IMR-90 (cell line): ENCODE data around the gene CREB5. TPM values are rescaled to one million over a fixed set of nuclear protein-coding genes. Genes with fewer than 3 reads are reported as not detected.
A peak's percentile ranks its signal among the peaks of the same experiment; 100 is the strongest.

Experiments used
- ATAC-seq: fragments of 200-7000 bp; cut with Tn5 transposase; 2 replicates; pipeline ENCODE4 v1.9.1; 2020; ENCODE audit warnings: low read depth, mild to moderate bottlenecking, moderate library complexity
- BruUV-seq: library from RNA; stranded (reverse); fragments of 400-500 nt; replicated peaks from 2 replicates; lab custom pipeline; 2021; lab: Mats Ljungman, UMichigan
- CTCF ChIA-PET: fragments of 300-600 bp; formaldehyde crosslinking; extraction: SDS; loops from one replicate; lab custom pipeline; 2021; ENCODE audit warnings: antibody characterized with exemption; lab: Yijun Ruan, JAX
- POLR2A ChIA-PET: fragments of 300-600 bp; sonication (Branson Sonifier 250); formaldehyde crosslinking; loops from one replicate; lab custom pipeline; 2022; ENCODE audit warnings: antibody characterized with exemption; ENCODE audit not compliant: unreplicated experiment; lab: Charles Lee
- DNase-seq: peaks from one replicate; pipeline ENCODE4 v3.0.0; 2013
- H2AFZ ChIP-seq: replicated peaks from 2 replicates; pipeline ENCODE3; 2013; ENCODE audit warnings: low read length, mild to moderate bottlenecking; ENCODE audit not compliant: poor library complexity
- H2AK5ac ChIP-seq: 2 replicates; pipeline ENCODE4 v1.6.1; 2013; ENCODE audit warnings: low read depth, low read length, inconsistent platforms
- H2AK9ac ChIP-seq: replicated peaks from 2 replicates; pipeline ENCODE3; 2013; ENCODE audit warnings: mild to moderate bottlenecking, low read depth, low read length, moderate library complexity; ENCODE audit not compliant: poor library complexity
- H2BK120ac ChIP-seq: 2 replicates; pipeline ENCODE4 v1.6.1; 2013; ENCODE audit warnings: low read depth, low read length, inconsistent platforms
- H2BK15ac ChIP-seq: 3 replicates; pipeline ENCODE4 v1.6.1; 2013; ENCODE audit warnings: low read depth, low read length, inconsistent platforms
- H2BK20ac ChIP-seq: 2 replicates; pipeline ENCODE4 v1.6.1; 2013; ENCODE audit warnings: low read depth, mild to moderate bottlenecking, inconsistent platforms, low read length, moderate library complexity
- H2BK5ac ChIP-seq: 2 replicates; pipeline ENCODE4 v1.6.1; 2013; ENCODE audit warnings: mild to moderate bottlenecking, low read depth, low read length, inconsistent platforms; ENCODE audit not compliant: poor library complexity, severe bottlenecking
- H3K14ac ChIP-seq: replicated peaks from 2 replicates; pipeline ENCODE4 v1.6.1; 2013; ENCODE audit warnings: low read depth, low read length, inconsistent platforms
- H3K18ac ChIP-seq: 2 replicates; pipeline ENCODE4 v1.6.1; 2013; ENCODE audit warnings: low read depth, low read length, control low read depth
- H3K23ac ChIP-seq: 2 replicates; pipeline ENCODE4 v1.6.1; 2013; ENCODE audit warnings: low read depth, low read length, inconsistent platforms
- H3K27ac ChIP-seq: 2 replicates; pipeline ENCODE4 v1.5.1; 2013; ENCODE audit warnings: mild to moderate bottlenecking, control low read depth, low read length; ENCODE audit not compliant: insufficient read depth
- H3K27me3 ChIP-seq: 2 replicates; pipeline ENCODE4 v1.6.1; 2013; ENCODE audit warnings: low read length; ENCODE audit not compliant: control insufficient read depth, insufficient read depth
- H3K36me3 ChIP-seq: 2 replicates; pipeline ENCODE4 v1.6.1; 2013; ENCODE audit warnings: low read length, mixed read lengths; ENCODE audit not compliant: control insufficient read depth, insufficient read depth
- H3K4ac ChIP-seq: 2 replicates; pipeline ENCODE4 v1.6.1; 2013; ENCODE audit warnings: low read depth, low read length, inconsistent platforms
- H3K4me1 ChIP-seq: 2 replicates; pipeline ENCODE4 v1.6.1; 2013; ENCODE audit warnings: low read length, mixed read lengths; ENCODE audit not compliant: control insufficient read depth, insufficient read depth
- H3K4me2 ChIP-seq: 2 replicates; pipeline ENCODE4 v1.6.1; 2013; ENCODE audit warnings: low read depth, mild to moderate bottlenecking, control low read depth, low read length, moderate library complexity
- H3K4me3 ChIP-seq: 2 replicates; pipeline ENCODE4 v1.5.1; 2013; ENCODE audit warnings: low read depth, mild to moderate bottlenecking, control low read depth, low read length, moderate library complexity; ENCODE audit not compliant: insufficient read depth
- H3K56ac ChIP-seq: 2 replicates; pipeline ENCODE4 v1.6.1; 2013; ENCODE audit warnings: low read length, inconsistent platforms; ENCODE audit not compliant: insufficient read depth; ENCODE audit errors: extremely low read depth
- H3K79me1 ChIP-seq, 2 experiments: 2 replicates each; pipeline ENCODE4 v1.6.1; 2013; ENCODE audit warnings: low read length in 2 of 2, inconsistent platforms in 1 of 2, low read depth in 1 of 2
- H3K9ac ChIP-seq: 2 replicates; pipeline ENCODE4 v1.6.1; 2013; ENCODE audit warnings: low read depth, low read length, control low read depth
- H3K9me1 ChIP-seq: 2 replicates; pipeline ENCODE4 v1.6.1; 2013; ENCODE audit warnings: low read length, inconsistent platforms; ENCODE audit not compliant: insufficient read depth
- H3K9me3 ChIP-seq: 2 replicates; pipeline ENCODE4 v1.6.1; 2013; ENCODE audit warnings: low read length; ENCODE audit not compliant: control insufficient read depth, insufficient read depth
- H4K20me1 ChIP-seq: 2 replicates; pipeline ENCODE4 v1.6.1; 2013; ENCODE audit warnings: low read length, inconsistent platforms; ENCODE audit not compliant: insufficient read depth
- H4K5ac ChIP-seq: 2 replicates; pipeline ENCODE4 v1.6.1; 2013; ENCODE audit warnings: mild to moderate bottlenecking, low read depth, low read length, control low read depth
- H4K8ac ChIP-seq, 2 experiments: 2 replicates each; pipeline ENCODE4 v1.6.1; 2013; ENCODE audit warnings: low read depth in 2 of 2, low read length in 2 of 2, control low read depth in 1 of 2, inconsistent platforms in 1 of 2
- H4K91ac ChIP-seq: 2 replicates; pipeline ENCODE4 v1.6.1; 2013; ENCODE audit warnings: low read depth, low read length, inconsistent platforms; ENCODE audit not compliant: insufficient read depth
- MAFK ChIP-seq: IDR thresholded peaks from 2 replicates; pipeline ENCODE4 v1.6.1; 2012; ENCODE audit warnings: low read depth, low read length, improper control_type of control experiment
- MXI1 ChIP-seq: IDR thresholded peaks from 2 replicates; pipeline ENCODE4 v1.6.1; 2012; ENCODE audit warnings: low read depth, mild to moderate bottlenecking, low read length, moderate library complexity, borderline replicate concordance
- NFE2L2 ChIP-seq: fragments of 150-350 bp; IDR thresholded peaks from 2 replicates; pipeline ENCODE4 v1.6.1; 2016; ENCODE audit warnings: low read depth, mild to moderate bottlenecking, low read length
- WGBS, 2 experiments: methylation state at CpG; one replicate each; pipeline versions ENCODE4 v1.1.5 to v1.1.7; 2013; ENCODE audit warnings: missing lambda C conversion rate in 2 of 2; ENCODE audit not compliant: insufficient read length in 1 of 2; ENCODE audit errors: extremely low coverage in 2 of 2; 5-methylcytosine and 5-hydroxymethylcytosine counted together
- dilution Hi-C: fragments of 300-500 bp; cut with HindIII; formaldehyde crosslinking; loops from one replicate; pipeline ENCODE4 v1.14.3; 2018; ENCODE audit warnings: low sequenced_read_pairs; ENCODE audit not compliant: unreplicated experiment
- in situ Hi-C: fragments of 300-500 bp; cut with MboI; formaldehyde crosslinking; loops from 3 replicates; pipeline ENCODE4 v1.14.3; 2019; ENCODE audit warnings: low sequenced_read_pairs, inconsistent platforms, mixed read lengths
- intact Hi-C: fragments of 100-400 bp; cut with micrococcal nuclease; formaldehyde crosslinking; loops from 2 replicates; pipeline ENCODE4 v1.10.0; 2022
- polyA plus RNA-seq, 3 experiments: library from polyadenylated mRNA; depleted of rRNA; stranded (reverse); fragments of >200 nt; gene quantifications; 2 replicates each; pipeline ENCODE4 v1.2.3, GENCODE V29; 2012; ENCODE audit warnings: low replicate concordance in 1 of 3
- total RNA-seq: library from RNA; depleted of rRNA; stranded (reverse); fragments of >200 nt; gene quantifications from 2 replicates; pipeline ENCODE4 v1.2.3, GENCODE V29; 2012

Gene CREB5
- total and polyA plus RNA-seq, 2 of the 4 experiments (the other 2 are of a cell fraction), result 7.3 to 13.1 TPM

GRCh38 chr7:28440055-28440601 lies 27.8 kb downstream of the CREB5 start:
- no peak overlapping the region for H3K4me3 ChIP-seq
- no peak overlapping the region for H4K91ac ChIP-seq
- in situ Hi-C loops (no loop called here), intact Hi-C loops (no loop called here), dilution Hi-C loops (no loop called here)
- H3K9me3 ChIP-seq, result no peaks in the 10 kb centered on the region
- no peak overlapping the region for H3K9ac ChIP-seq
- no peak overlapping the region for H3K56ac ChIP-seq
- H3K4me1 ChIP-seq, result peaks cover 2% of the 10 kb centered on the region; the same call in 1 of the 2 replicates
- H2AK5ac ChIP-seq, result no peak overlapping the region
- H3K4ac ChIP-seq, result no peak overlapping the region
- no peaks in the 10 kb centered on the region for H3K9me1 ChIP-seq
- H3K36me3 ChIP-seq, result no peaks in the 10 kb centered on the region
- H2BK120ac ChIP-seq, result no peak overlapping the region
- H2BK5ac ChIP-seq, result no peak overlapping the region
- no peaks in the 10 kb centered on the region for H4K20me1 ChIP-seq
- POLR2A ChIA-PET, result interaction anchor here (0.6 kb wide), 1 partner anchor 59 kb away, joined by 4 read pairs; no protein-coding TSS in a partner anchor
- WGBS, 2 experiments, result no CpG with 5 or more reads among the region's 8 CpGs
- CTCF ChIA-PET, result no interaction called here
- H3K27me3 ChIP-seq, result peaks cover 2% of the 10 kb centered on the region; the same call in 1 of the 2 replicates
- no peak overlapping the region for H3K27ac ChIP-seq
- no peak for TF ChIP-seq MXI1
- no peak for TF ChIP-seq NFE2L2
- peak; percentile 62 for TF ChIP-seq MAFK
- H3K4me2 ChIP-seq, result no peak overlapping the region
- no TSS peak for BruUV-seq
- ATAC-seq (no peak), DNase-seq (no peak)
- H4K8ac ChIP-seq, result no peak overlapping the region
- H2AFZ ChIP-seq, result no peak overlapping the region
- no peak overlapping the region for H3K23ac ChIP-seq
- H2BK15ac ChIP-seq, result no peak overlapping the region
- H2AK9ac ChIP-seq, result no peak overlapping the region
- no peak overlapping the region for H3K18ac ChIP-seq
- H4K5ac ChIP-seq, result no peak overlapping the region
- H3K14ac ChIP-seq, result no peak overlapping the region
- H3K79me1 ChIP-seq, result no peaks in the 10 kb centered on the region
- H2BK20ac ChIP-seq, result no peak overlapping the region
